ENCODE results near the gene COMMD2.

Gene COMMD2

DNA sequence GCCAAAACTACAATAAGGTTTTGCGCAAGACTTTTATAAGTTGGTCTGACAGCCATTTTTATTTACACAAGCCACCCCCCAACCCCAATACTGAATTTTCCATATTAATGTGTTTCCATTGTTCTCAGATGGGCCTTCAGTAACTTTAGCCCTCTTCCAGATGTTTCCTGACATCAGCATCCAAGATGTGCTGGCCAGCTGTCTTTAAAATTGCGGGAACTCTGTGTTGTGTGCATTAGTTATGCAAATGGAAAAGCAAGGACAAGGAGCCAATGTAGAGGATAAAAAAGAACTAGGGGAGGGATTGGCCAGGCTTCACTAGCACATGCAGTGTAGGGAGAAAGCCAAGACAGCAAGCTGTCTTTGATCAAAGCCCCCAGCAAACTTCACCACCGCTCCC, 45.4 kb downstream of the COMMD2 start:
- no peaks in the 10 kb centered on the region for H3K79me2 ChIP-seq (ENCODE audit: low read length)
- no peaks in the 10 kb centered on the region for H3K4me1 ChIP-seq (ENCODE audit: low read length)

DNA sequence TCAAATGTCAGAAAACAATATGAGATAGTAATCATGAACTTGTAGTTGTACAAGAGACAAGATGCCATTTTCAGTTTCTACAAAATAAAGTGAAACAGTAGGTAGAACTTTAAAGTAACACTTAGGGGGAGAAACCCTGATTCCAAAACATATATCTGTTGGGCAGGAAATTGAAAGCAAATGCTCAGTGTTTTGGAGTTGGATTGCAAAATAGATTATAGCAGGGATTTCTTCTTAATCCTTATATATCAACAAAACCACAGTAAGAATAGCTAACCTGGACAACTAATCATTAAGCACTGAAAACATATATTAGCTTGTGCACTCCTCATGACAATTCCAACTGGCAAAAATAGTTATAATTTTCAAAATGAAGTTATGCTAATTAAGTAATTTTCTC, 46.9 kb downstream of the COMMD2 start:
- H3K9me2 ChIP-seq (replicated peaks; ENCODE audit: insufficient read depth, low read length), result no peaks in the 10 kb centered on the region
- H2AFZ ChIP-seq (ENCODE audit: low read length), result 0 out of 2 replicates have a peak overlapping the region, but pooled peaks have one; percentile 20
- H3K36me3 ChIP-seq (replicated peaks; ENCODE audit: insufficient read depth, low read length), result no peaks in the 10 kb centered on the region

More for the DNA sequence above, 45.4 kb downstream of the COMMD2 start:
- H3K9ac ChIP-seq (ENCODE audit: low read length), result no peak overlapping the region
- TF ChIP-seq EZH2 (optimal IDR thresholded peaks at IDR 0.05; ENCODE audit: low read depth, low read length) (no peak), EZH2phosphoT487 (IDR thresholded peaks at IDR 0.05; ENCODE audit: low read length) (no peak)
- TF ChIP-seq, protein P1, sequence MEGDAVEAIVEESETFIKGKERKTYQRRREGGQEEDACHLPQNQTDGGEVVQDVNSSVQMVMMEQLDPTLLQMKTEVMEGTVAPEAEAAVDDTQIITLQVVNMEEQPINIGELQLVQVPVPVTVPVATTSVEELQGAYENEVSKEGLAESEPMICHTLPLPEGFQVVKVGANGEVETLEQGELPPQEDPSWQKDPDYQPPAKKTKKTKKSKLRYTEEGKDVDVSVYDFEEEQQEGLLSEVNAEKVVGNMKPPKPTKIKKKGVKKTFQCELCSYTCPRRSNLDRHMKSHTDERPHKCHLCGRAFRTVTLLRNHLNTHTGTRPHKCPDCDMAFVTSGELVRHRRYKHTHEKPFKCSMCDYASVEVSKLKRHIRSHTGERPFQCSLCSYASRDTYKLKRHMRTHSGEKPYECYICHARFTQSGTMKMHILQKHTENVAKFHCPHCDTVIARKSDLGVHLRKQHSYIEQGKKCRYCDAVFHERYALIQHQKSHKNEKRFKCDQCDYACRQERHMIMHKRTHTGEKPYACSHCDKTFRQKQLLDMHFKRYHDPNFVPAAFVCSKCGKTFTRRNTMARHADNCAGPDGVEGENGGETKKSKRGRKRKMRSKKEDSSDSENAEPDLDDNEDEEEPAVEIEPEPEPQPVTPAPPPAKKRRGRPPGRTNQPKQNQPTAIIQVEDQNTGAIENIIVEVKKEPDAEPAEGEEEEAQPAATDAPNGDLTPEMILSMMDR (IDR thresholded peaks at IDR 0.05; ENCODE audit: low read length), result no peak
- H3K36me3 ChIP-seq (replicated peaks; ENCODE audit: insufficient read depth, low read length), result no peaks in the 10 kb centered on the region
- DNase-seq, result no peak
- no peak overlapping the region for H3K27ac ChIP-seq (ENCODE audit: low read length)
- no peaks in the 10 kb centered on the region for H4K20me1 ChIP-seq (ENCODE audit: insufficient read depth, low read length)
- H3F3A ChIP-seq (ENCODE audit: insufficient read depth, low read length), result no peaks in the 10 kb centered on the region; the same call in 1 of the 2 replicates
- H2AFZ ChIP-seq (ENCODE audit: low read length), result no peak overlapping the region
- H3K27me3 ChIP-seq (replicated peaks; ENCODE audit: insufficient read depth, low read length), result no peaks in the 10 kb centered on the region
- no peaks in the 10 kb centered on the region for H3K9me3 ChIP-seq (replicated peaks; ENCODE audit: insufficient read depth, low read length)
- H3K4me3 ChIP-seq (ENCODE audit: low read length), result no peak overlapping the region
- H3K9me2 ChIP-seq (replicated peaks; ENCODE audit: insufficient read depth, low read length), result no peaks in the 10 kb centered on the region
- no peak overlapping the region for H3K4me2 ChIP-seq (ENCODE audit: low read depth, low read length)

DNA sequence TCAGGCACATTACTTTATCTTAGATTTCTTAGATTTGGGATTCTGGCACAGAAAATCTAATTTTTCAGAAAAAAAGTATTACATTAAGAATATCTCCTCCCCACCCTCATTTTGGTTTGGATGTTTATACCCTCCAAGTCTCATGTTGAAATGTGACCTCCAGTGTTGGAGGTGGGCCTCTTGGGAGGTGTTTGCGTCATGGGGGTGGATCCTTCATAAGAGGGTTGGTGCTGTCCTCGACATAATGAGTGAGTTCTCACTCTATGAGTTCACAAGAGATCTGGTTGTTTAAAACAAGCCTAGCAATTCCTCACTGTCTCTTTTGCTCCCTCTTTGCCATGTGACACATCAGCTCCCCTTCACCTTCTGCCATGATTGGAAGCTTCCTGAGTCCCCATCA, 48.8 kb downstream of the COMMD2 start:
- H2AFZ ChIP-seq (ENCODE audit: low read length), result no peak overlapping the region
- H3K9me3 ChIP-seq (replicated peaks; ENCODE audit: insufficient read depth, low read length), result no peaks in the 10 kb centered on the region
- H3F3A ChIP-seq (ENCODE audit: insufficient read depth, low read length), result no peaks in the 10 kb centered on the region; the same call in 1 of the 2 replicates
- no peaks in the 10 kb centered on the region for H3K4me1 ChIP-seq (ENCODE audit: low read length)
- no peak overlapping the region for H3K27ac ChIP-seq (ENCODE audit: low read length)
- no peak overlapping the region for H3K9ac ChIP-seq (ENCODE audit: low read length)
- TF ChIP-seq EZH2 (optimal IDR thresholded peaks at IDR 0.05; ENCODE audit: low read depth, low read length) (no peak), EZH2phosphoT487 (IDR thresholded peaks at IDR 0.05; ENCODE audit: low read length) (no peak)
- TF ChIP-seq, protein P1 (IDR thresholded peaks at IDR 0.05; ENCODE audit: low read length), result no peak
- H4K20me1 ChIP-seq (ENCODE audit: insufficient read depth, low read length), result no peaks in the 10 kb centered on the region
- H3K27me3 ChIP-seq (replicated peaks; ENCODE audit: insufficient read depth, low read length), result no peaks in the 10 kb centered on the region
- no peaks in the 10 kb centered on the region for H3K9me2 ChIP-seq (replicated peaks; ENCODE audit: insufficient read depth, low read length)
- DNase-seq, result no peak
- no peak overlapping the region for H3K4me2 ChIP-seq (ENCODE audit: low read depth, low read length)
- H3K4me3 ChIP-seq (ENCODE audit: low read length), result no peak overlapping the region
- H3K79me2 ChIP-seq (ENCODE audit: low read length), result no peaks in the 10 kb centered on the region
- no peaks in the 10 kb centered on the region for H3K36me3 ChIP-seq (replicated peaks; ENCODE audit: insufficient read depth, low read length)

More for the DNA sequence above, 46.9 kb downstream of the COMMD2 start:
- no peaks in the 10 kb centered on the region for H3K27me3 ChIP-seq (replicated peaks; ENCODE audit: insufficient read depth, low read length)
- H3K4me1 ChIP-seq (ENCODE audit: low read length), result no peaks in the 10 kb centered on the region
- H3F3A ChIP-seq (ENCODE audit: insufficient read depth, low read length), result no peaks in the 10 kb centered on the region; the same call in 1 of the 2 replicates
- H3K9ac ChIP-seq (ENCODE audit: low read length), result no peak overlapping the region
- TF ChIP-seq, protein P1 (IDR thresholded peaks at IDR 0.05; ENCODE audit: low read length), result no peak
- TF ChIP-seq EZH2 (optimal IDR thresholded peaks at IDR 0.05; ENCODE audit: low read depth, low read length) (no peak), EZH2phosphoT487 (IDR thresholded peaks at IDR 0.05; ENCODE audit: low read length) (no peak)
- DNase-seq, result no peak
- H3K4me3 ChIP-seq (ENCODE audit: low read length), result no peak overlapping the region
- H4K20me1 ChIP-seq (ENCODE audit: insufficient read depth, low read length), result no peaks in the 10 kb centered on the region
- H3K79me2 ChIP-seq (ENCODE audit: low read length), result no peaks in the 10 kb centered on the region
- H3K27ac ChIP-seq (ENCODE audit: low read length), result no peak overlapping the region
- no peaks in the 10 kb centered on the region for H3K9me3 ChIP-seq (replicated peaks; ENCODE audit: insufficient read depth, low read length)
- no peak overlapping the region for H3K4me2 ChIP-seq (ENCODE audit: low read depth, low read length)

Measured in MM.1S (cell line).